ENCODE measurements around the gene ZNF500. TPM values are rescaled to one million over a fixed set of nuclear protein-coding genes. Genes with fewer than 3 reads are reported as not detected.

The ZNF500 gene
- total RNA-seq, 4 donors from 2014 or later, result 4.5 to 9.7 (median 8.4) TPM

DNA sequence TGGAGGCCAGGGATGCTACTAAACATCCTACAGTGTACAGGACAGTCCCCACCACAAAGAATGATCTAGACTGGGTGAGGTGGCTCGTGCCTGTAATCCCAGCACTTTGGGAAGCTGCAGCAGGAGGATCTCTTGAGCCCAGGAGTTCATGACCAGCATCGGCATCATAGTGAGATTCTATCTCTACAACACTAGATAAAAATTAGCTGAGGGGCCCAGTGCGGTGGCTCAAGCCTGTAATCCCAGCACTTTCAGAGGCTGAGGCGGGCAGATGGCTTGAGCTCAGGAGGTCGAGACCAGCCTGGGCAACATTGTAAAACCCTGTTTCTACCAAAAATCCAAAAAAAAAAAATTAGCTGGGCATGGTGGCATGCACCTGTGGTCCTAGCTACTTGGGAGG is 5.4 kb upstream of the ZNF500 start:
- DNase-seq, result no peak

DNA sequence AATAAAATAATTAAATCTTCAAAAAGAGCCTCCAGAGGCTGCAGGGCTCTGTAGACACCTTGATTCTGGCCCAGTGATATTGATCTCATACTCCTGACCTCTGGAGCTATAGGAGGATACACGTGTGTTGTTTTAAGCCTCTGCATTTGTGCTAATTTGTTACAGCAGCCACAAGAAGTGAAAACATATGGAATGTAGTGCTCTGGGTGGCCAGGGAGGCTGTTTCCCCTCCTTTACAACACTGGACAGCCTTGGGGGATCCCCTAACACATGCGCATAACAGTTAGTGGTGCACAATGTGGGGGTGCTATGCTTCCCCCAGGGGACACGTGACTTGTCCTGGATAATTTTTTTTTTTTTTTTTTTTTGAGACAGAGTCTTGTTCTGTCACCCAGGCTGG is 4.7 kb upstream of the ZNF500 start:
- peaks cover 0 to 4% (median 0%) of the 10 kb centered on the region in 4 donors for H3K27me3 ChIP-seq
- intact Hi-C loops (cut with DNase I), result no loop called here
- DNase-seq, result no peak
- 52 to 55% methylated on average over 3 of the region's 3 CpGs for WGBS, 2 donors
- H3K4me1 ChIP-seq, result peaks cover 13 to 22% (median 13%) of the 10 kb centered on the region in 3 donors
- no peaks in the 10 kb centered on the region for H3K9me3 ChIP-seq
- no peaks in the 10 kb centered on the region for H3K36me3 ChIP-seq
- no peak overlapping the region for H3K4me3 ChIP-seq
- TF ChIP-seq, protein P1, sequence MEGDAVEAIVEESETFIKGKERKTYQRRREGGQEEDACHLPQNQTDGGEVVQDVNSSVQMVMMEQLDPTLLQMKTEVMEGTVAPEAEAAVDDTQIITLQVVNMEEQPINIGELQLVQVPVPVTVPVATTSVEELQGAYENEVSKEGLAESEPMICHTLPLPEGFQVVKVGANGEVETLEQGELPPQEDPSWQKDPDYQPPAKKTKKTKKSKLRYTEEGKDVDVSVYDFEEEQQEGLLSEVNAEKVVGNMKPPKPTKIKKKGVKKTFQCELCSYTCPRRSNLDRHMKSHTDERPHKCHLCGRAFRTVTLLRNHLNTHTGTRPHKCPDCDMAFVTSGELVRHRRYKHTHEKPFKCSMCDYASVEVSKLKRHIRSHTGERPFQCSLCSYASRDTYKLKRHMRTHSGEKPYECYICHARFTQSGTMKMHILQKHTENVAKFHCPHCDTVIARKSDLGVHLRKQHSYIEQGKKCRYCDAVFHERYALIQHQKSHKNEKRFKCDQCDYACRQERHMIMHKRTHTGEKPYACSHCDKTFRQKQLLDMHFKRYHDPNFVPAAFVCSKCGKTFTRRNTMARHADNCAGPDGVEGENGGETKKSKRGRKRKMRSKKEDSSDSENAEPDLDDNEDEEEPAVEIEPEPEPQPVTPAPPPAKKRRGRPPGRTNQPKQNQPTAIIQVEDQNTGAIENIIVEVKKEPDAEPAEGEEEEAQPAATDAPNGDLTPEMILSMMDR (IDR thresholded peaks at IDR 0.05), result no peak
- no peak for TF ChIP-seq POLR2A (IDR thresholded peaks at IDR 0.05)
- H3K27ac ChIP-seq, result no peak overlapping the region

More for the DNA sequence above, 5.4 kb upstream of the ZNF500 start:
- H3K4me1 ChIP-seq, result peaks cover 11 to 19% (median 12%) of the 10 kb centered on the region in 3 donors
- WGBS, 2 donors, result 75 to 87% methylated on average over 4 to 5 of the region's 5 CpGs
- H3K27ac ChIP-seq, result no peak overlapping the region
- H3K36me3 ChIP-seq, result no peaks in the 10 kb centered on the region
- TF ChIP-seq POLR2A (IDR thresholded peaks at IDR 0.05), result no peak
- TF ChIP-seq, protein P1 (IDR thresholded peaks at IDR 0.05), result no peak
- H3K9me3 ChIP-seq, result no peaks in the 10 kb centered on the region
- intact Hi-C loops (cut with DNase I), result no loop called here
- H3K27me3 ChIP-seq, result peaks cover 0 to 4% (median 0%) of the 10 kb centered on the region in 4 donors
- no peak overlapping the region for H3K4me3 ChIP-seq

DNA sequence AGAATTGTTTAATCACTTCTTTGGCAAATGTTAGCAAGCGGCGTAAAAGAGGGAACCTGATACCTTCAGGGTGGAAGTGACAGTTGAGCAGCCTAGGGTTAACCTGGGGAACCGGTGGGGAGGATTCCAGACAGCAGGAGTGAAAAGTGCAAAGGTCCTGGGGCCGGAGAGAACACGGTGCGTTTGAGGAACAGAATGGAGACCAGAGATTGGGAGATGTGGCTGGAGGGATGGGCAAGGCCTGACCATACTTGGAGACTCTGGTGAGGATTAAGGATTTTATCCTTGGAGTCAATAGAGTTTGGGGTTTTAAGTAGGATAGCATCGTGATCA is 2.3 kb upstream of the ZNF500 start:
- Histone ChIP-seq H3K36me3 (peaks cover 0 to 13% (median 0%) of the 10 kb centered on the region in 3 donors), H3K4me1 (peaks cover 24 to 43% (median 25%) of the 10 kb centered on the region in 3 donors), H3K9me3 (no peaks in the 10 kb centered on the region), H3K4me3 (peak overlapping the region in 3 of 4 donors; percentile 74 to 94 (median 93)), H3K27ac (peak overlapping the region; percentile 89 to 96 (median 93)), H3K27me3 (no peaks in the 10 kb centered on the region)
- TF ChIP-seq, protein P1 (IDR thresholded peaks at IDR 0.05), result no peak
- no peak for TF ChIP-seq POLR2A (IDR thresholded peaks at IDR 0.05)
- no peak for DNase-seq
- 54 to 65% methylated on average over 7 of the region's 7 CpGs for whole genome bisulfite sequencing, 2 donors
- intact Hi-C loops (cut with DNase I), result no loop called here

DNA sequence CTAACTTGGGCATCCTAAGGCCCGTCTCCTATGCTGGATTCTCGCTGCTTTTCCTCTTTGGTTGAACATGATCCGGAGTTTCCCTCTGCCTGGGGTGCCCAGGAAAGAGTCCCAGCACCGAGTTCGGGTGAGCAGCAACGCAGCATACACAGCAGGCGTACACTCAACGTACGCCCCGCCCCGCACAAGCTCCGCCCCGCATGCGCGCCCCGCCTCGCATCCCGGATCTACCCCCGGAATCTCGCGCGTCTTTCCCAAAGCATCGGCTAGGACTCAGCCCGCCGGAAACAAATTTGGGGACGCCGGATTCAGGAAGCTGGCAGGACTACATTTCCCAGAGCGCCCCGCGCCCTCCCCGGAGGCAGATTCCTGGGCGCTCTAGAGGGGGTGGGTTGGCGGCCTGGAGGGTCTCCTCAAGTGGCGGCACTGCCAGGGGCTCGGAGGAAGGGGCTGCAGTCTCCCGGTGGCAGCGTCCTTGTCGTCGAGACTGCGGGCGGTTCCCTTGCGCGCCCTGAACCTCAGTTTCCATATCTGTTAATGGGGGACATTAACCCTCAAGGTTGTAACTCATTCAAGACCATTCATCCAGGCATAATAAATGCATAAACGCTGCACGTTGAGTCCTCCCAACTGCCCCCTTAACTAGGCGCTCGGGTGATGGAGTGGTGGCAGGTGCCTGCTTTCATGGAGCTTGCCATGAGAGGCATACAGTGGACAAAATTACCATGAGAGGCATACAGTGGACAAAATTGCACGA is 1.8 kb upstream of the ZNF500 start:
- no peaks in the 10 kb centered on the region for H3K9me3 ChIP-seq
- 13 to 19% methylated on average over 6 to 14 of the region's 48 CpGs for WGBS, 2 donors
- no peaks in the 10 kb centered on the region for H3K27me3 ChIP-seq
- peak; percentile 68 for DNase-seq
- H3K4me3 ChIP-seq, result peak overlapping the region; percentile 74 to 97 (median 94)
- H3K27ac ChIP-seq, result peak overlapping the region; percentile 89 to 96 (median 93)
- H3K4me1 ChIP-seq, result peaks cover 24 to 48% (median 25%) of the 10 kb centered on the region in 3 donors
- TF ChIP-seq, protein P1 (IDR thresholded peaks at IDR 0.05), result no peak
- peak in 3 of 4 donors; percentile 39 to 83 (median 40) for TF ChIP-seq POLR2A (IDR thresholded peaks at IDR 0.05)
- intact Hi-C loops (cut with DNase I), result no loop called here
- H3K36me3 ChIP-seq, result peaks cover 2 to 19% (median 5%) of the 10 kb centered on the region in 3 donors

DNA sequence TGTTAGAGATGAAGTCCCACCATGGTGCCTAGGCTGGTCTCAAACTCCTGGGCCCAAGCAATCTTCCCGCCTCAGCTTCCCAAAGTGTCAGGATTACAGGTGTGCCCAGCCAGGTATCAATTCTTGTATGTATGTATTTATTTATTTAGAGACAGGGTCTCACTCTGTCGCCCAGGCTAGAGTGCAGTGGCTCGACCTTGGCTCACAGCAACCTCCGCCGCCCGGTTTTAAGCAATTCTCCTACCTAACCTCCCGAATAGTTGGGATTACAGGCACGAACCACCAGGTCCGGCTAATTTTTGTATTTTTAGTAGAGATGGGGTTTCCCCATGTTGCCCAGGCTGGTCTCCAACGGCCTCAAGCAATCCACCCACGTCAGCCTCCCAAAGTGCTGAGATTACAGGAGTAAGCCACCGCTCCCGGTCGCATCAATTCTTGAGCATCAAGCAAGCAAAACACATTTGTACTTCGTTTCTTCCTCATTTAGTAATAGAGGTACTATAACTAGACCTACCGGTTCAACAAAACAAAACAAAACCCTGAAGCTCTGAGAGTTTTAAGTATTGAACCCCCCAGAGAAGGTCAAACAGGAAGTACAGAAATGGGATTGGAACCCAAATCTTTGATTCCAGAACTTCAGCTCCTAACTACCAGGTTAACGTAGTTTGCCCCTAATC is 1.0 kb upstream of the ZNF500 start:
- Histone ChIP-seq H3K27ac (peak overlapping the region; percentile 89 to 96 (median 93)), H3K9me3 (no peaks in the 10 kb centered on the region), H3K4me3 (peak overlapping the region; percentile 74 to 97 (median 94)), H3K4me1 (peaks cover 24 to 54% (median 25%) of the 10 kb centered on the region in 3 donors), H3K27me3 (no peaks in the 10 kb centered on the region), H3K36me3 (peaks cover 6 to 26% (median 6%) of the 10 kb centered on the region in 3 donors)
- DNase-seq, result no peak
- TF ChIP-seq, protein P1 (IDR thresholded peaks at IDR 0.05), result no peak
- TF ChIP-seq POLR2A (IDR thresholded peaks at IDR 0.05), result no peak
- intact Hi-C loops (cut with DNase I), result no loop called here
- 25 to 26% methylated on average over 17 of the region's 17 CpGs for WGBS, 2 donors
